ENCODE measurements around the gene PRSS2. TPM values are rescaled to one million over a fixed set of nuclear protein-coding genes. Genes with fewer than 3 reads are reported as not detected.

PRSS2 gene
- total and polyA plus RNA-seq, 9 of the 15 experiments (the other 6 are each of a cell fraction or from before 2014, with no cell fraction given) = 1.3 to 23.9 (median 3.8) TPM

DNA sequence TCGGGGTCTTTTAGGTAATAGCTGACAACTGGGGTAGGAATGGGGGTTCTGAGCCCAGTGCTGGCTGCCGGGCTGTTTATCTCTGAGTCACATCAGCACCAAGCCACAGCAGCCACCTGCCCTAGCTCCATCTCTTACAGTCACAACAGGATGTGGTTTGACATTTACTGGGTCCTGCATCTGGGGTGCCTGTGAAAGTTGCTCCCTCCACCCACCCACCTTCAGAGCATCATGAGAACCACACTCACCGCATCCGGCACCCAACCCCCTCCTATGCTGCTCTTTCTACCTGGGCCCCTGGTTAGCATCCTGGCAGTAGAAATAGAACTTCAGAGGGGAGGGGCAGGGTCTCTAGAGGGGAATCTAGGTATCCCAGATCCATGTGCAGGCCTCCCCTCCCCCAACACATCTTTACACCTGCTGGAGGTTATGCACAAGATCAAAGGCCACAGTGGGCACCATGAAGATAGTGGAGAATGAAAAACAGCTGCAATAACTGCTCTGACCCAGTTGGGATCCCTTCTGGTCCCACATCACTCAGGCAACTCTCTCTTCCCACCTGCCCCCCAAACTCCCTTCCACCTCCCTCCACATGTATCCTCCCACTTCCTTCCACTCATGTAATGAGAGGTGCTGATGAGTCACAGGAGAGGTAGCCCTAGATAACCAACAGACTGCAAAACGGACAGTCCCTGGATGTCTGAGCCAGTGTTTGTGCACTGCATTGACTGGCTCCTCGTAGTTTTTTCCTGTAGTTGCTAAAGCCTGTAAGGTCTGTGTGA lies 38.2 kb downstream of the PRSS2 start (continued):
- TF ChIP-seq, protein P1, sequence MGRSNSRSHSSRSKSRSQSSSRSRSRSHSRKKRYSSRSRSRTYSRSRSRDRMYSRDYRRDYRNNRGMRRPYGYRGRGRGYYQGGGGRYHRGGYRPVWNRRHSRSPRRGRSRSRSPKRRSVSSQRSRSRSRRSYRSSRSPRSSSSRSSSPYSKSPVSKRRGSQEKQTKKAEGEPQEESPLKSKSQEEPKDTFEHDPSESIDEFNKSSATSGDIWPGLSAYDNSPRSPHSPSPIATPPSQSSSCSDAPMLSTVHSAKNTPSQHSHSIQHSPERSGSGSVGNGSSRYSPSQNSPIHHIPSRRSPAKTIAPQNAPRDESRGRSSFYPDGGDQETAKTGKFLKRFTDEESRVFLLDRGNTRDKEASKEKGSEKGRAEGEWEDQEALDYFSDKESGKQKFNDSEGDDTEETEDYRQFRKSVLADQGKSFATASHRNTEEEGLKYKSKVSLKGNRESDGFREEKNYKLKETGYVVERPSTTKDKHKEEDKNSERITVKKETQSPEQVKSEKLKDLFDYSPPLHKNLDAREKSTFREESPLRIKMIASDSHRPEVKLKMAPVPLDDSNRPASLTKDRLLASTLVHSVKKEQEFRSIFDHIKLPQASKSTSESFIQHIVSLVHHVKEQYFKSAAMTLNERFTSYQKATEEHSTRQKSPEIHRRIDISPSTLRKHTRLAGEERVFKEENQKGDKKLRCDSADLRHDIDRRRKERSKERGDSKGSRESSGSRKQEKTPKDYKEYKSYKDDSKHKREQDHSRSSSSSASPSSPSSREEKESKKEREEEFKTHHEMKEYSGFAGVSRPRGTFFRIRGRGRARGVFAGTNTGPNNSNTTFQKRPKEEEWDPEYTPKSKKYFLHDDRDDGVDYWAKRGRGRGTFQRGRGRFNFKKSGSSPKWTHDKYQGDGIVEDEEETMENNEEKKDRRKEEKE (IDR thresholded peaks at IDR 0.05; ENCODE audit: borderline replicate concordance in 1 of 2, control insufficient read depth in 1 of 2, low read depth in 2 of 2, low read length in 1 of 2) = 0 out of 4 replicates have a peak, but pooled peaks of 1 of the 2 experiments have one; percentile 67
- TF ChIP-seq ZNF408 (CRISPR knock-in tag; IDR thresholded peaks at IDR 0.05; ENCODE audit: low read depth) (no peak), NEUROD1 (IDR thresholded peaks at IDR 0.05; ENCODE audit: borderline replicate concordance, low read depth, low read length, partially characterized antibody) (peak; percentile 18), HNRNPK (IDR thresholded peaks at IDR 0.05; ENCODE audit: low read depth, low read length, poor library complexity, severe bottlenecking) (no peak), MBD1 (CRISPR knock-in tag; IDR thresholded peaks at IDR 0.05) (no peak), NCOA1 (IDR thresholded peaks at IDR 0.05; ENCODE audit: low read depth) (no peak), PYGO2 (tag; IDR thresholded peaks at IDR 0.05) (no peak), SMAD3 (CRISPR knock-in tag; conservative IDR thresholded peaks at IDR 0.05) (no peak), FOXO4 (CRISPR knock-in tag; IDR thresholded peaks at IDR 0.05) (no peak), YY1 (IDR thresholded peaks at IDR 0.05; ENCODE audit: borderline replicate concordance in 1 of 3, control insufficient read depth in 1 of 3, extremely low read depth in 1 of 3, insufficient read depth in 3 of 3, insufficient read length in 1 of 3, insufficient replicate concordance in 2 of 3, low read depth in 1 of 3, low read length in 2 of 3) (peak in 2 of 3 experiments; percentile 8 to 14), HEY1 (CRISPR knock-in tag; IDR thresholded peaks at IDR 0.05; ENCODE audit: borderline replicate concordance) (no peak), ZNF212 (CRISPR knock-in tag; IDR thresholded peaks at IDR 0.05) (no peak), HMG20A (CRISPR knock-in tag; conservative IDR thresholded peaks at IDR 0.05) (no peak), TCF15 (CRISPR knock-in tag; IDR thresholded peaks at IDR 0.05) (no peak), ZNF431 (CRISPR knock-in tag; IDR thresholded peaks at IDR 0.05) (peak; percentile 57; the same call in 1 of the 2 replicates), KAT8 (IDR thresholded peaks at IDR 0.05; ENCODE audit: low read depth) (no peak), FOXJ3 (CRISPR knock-in tag; IDR thresholded peaks at IDR 0.05) (no peak)

Measured in K562 (cell line).